Activated T-helper 2 cell treated with anti-CD3 and anti-CD28 coated beads, Interferon-gamma antibody, Interleukin-2, Interleukin-4, amounts not matched to agents 10 μg/mL and 5 μg/mL and 100 μg/mL, durations not matched to agents 14 hours and 24 hours and 36 hours (primary cell): ENCODE results near the gene KRT7. TPM values are rescaled to one million over a fixed set of nuclear protein-coding genes. Genes with fewer than 3 reads are reported as not detected.
A peak's percentile ranks its signal among the peaks of the same experiment; 100 is the strongest.

Experiments used
- DNase-seq: peaks from one replicate; pipeline ENCODE4 v3.0.0; 2021; ENCODE audit warnings: low spot score
- H3K27ac Mint-ChIP-seq: one replicate; pipeline ENCODE4 v1.8.0; 2021; ENCODE audit warnings: mixed read lengths
- H3K27me3 Mint-ChIP-seq: one replicate; pipeline ENCODE4 v1.8.0; 2021; ENCODE audit warnings: low read depth, mixed read lengths
- H3K36me3 Mint-ChIP-seq: one replicate; pipeline ENCODE4 v1.8.0; 2021; ENCODE audit warnings: low read depth, mixed read lengths
- H3K4me1 Mint-ChIP-seq: one replicate; pipeline ENCODE4 v1.8.0; 2021; ENCODE audit warnings: low read depth, mixed read lengths
- H3K4me3 Mint-ChIP-seq: one replicate; pipeline ENCODE4 v1.8.0; 2021; ENCODE audit warnings: low read depth, mild to moderate bottlenecking, moderate library complexity, mixed read lengths
- H3K9me3 Mint-ChIP-seq: one replicate; pipeline ENCODE4 v1.8.0; 2021; ENCODE audit warnings: mixed read lengths
- intact Hi-C: fragments of 100-400 bp; cut with micrococcal nuclease; formaldehyde crosslinking; loops from one replicate; pipeline ENCODE4 v1.15.1; 2023
- total RNA-seq: library from RNA; stranded (reverse); gene quantifications from 2 replicates; pipeline ENCODE4 v1.2.3, GENCODE V29; 2022

Gene KRT7
- total RNA-seq, 1 donor from 2014 or later: 4.2 TPM

- Mint-ChIP-seq H3K27ac (no peak overlapping the region), H3K36me3 (no peaks in the 10 kb centered on the region), H3K27me3 (peaks cover 35% of the 10 kb centered on the region), H3K4me3 (no peak overlapping the region), H3K9me3 (no peaks in the 10 kb centered on the region), H3K4me1 (peaks cover 4% of the 10 kb centered on the region)
- intact Hi-C loops: loop anchor here (5.0 kb wide), 1 partner anchor 56 kb away; no protein-coding TSS in a partner anchor
- no peak for DNase-seq
These were observed 11.8 kb upstream of the KRT7 start for GRCh38 chr12:52221070-52221781.

GRCh38 chr12:52221912-52222457 lies 11.1 kb upstream of the KRT7 start:
- no peak overlapping the region for H3K27ac Mint-ChIP-seq
- H3K4me3 Mint-ChIP-seq: no peak overlapping the region
- no peaks in the 10 kb centered on the region for H3K36me3 Mint-ChIP-seq
- H3K4me1 Mint-ChIP-seq: peaks cover 4% of the 10 kb centered on the region
- H3K27me3 Mint-ChIP-seq: peaks cover 43% of the 10 kb centered on the region
- peak; percentile 58 for DNase-seq
- no peaks in the 10 kb centered on the region for H3K9me3 Mint-ChIP-seq
- intact Hi-C loops: loop anchor here (1.0 to 5.0 kb wide), 2 partner anchors 22 to 55 kb away; no protein-coding TSS in a partner anchor

GRCh38 chr12:52222692-52223091 lies 10.4 kb upstream of the KRT7 start:
- Mint-ChIP-seq H3K4me1 (peaks cover 4% of the 10 kb centered on the region), H3K27me3 (peaks cover 46% of the 10 kb centered on the region), H3K4me3 (no peak overlapping the region), H3K36me3 (no peaks in the 10 kb centered on the region), H3K9me3 (no peaks in the 10 kb centered on the region), H3K27ac (no peak overlapping the region)
- intact Hi-C loops: loop anchor here (1.0 to 5.0 kb wide), 2 partner anchors 22 to 55 kb away; no protein-coding TSS in a partner anchor
- DNase-seq: no peak

- intact Hi-C loops: loop anchor here (5.0 kb wide), 1 partner anchor 54 kb away; no protein-coding TSS in a partner anchor
- no peak for DNase-seq
- no peak overlapping the region for H3K4me3 Mint-ChIP-seq
- H3K36me3 Mint-ChIP-seq: no peaks in the 10 kb centered on the region
- no peak overlapping the region for H3K27ac Mint-ChIP-seq
- no peaks in the 10 kb centered on the region for H3K9me3 Mint-ChIP-seq
- peaks cover 50% of the 10 kb centered on the region for H3K27me3 Mint-ChIP-seq
- H3K4me1 Mint-ChIP-seq: peaks cover 4% of the 10 kb centered on the region
These were observed 9.5 kb upstream of the KRT7 start for GRCh38 chr12:52223406-52224039.

- H3K4me3 Mint-ChIP-seq: no peak overlapping the region
- peaks cover 4% of the 10 kb centered on the region for H3K4me1 Mint-ChIP-seq
- intact Hi-C loops: loop anchor here (5.0 kb wide), 1 partner anchor 53 kb away; no protein-coding TSS in a partner anchor
- H3K27ac Mint-ChIP-seq: no peak overlapping the region
- peaks cover 50% of the 10 kb centered on the region for H3K27me3 Mint-ChIP-seq
- H3K36me3 Mint-ChIP-seq: no peaks in the 10 kb centered on the region
- H3K9me3 Mint-ChIP-seq: no peaks in the 10 kb centered on the region
- no peak for DNase-seq
These were observed 8.9 kb upstream of the KRT7 start for GRCh38 chr12:52224151-52224550.

- intact Hi-C loops: no loop called here
- H3K27ac Mint-ChIP-seq: no peak overlapping the region
- no peaks in the 10 kb centered on the region for H3K36me3 Mint-ChIP-seq
- peaks cover 4% of the 10 kb centered on the region for H3K4me1 Mint-ChIP-seq
- peaks cover 53% of the 10 kb centered on the region for H3K27me3 Mint-ChIP-seq
- no peaks in the 10 kb centered on the region for H3K9me3 Mint-ChIP-seq
- no peak overlapping the region for H3K4me3 Mint-ChIP-seq
- DNase-seq: no peak
These were observed 7.3 kb upstream of the KRT7 start for GRCh38 chr12:52225752-52226151.

GRCh38 chr12:52226446-52226845 lies 6.6 kb upstream of the KRT7 start:
- Mint-ChIP-seq H3K4me3 (no peak overlapping the region), H3K4me1 (peaks cover 4% of the 10 kb centered on the region), H3K36me3 (no peaks in the 10 kb centered on the region), H3K27ac (no peak overlapping the region), H3K9me3 (no peaks in the 10 kb centered on the region), H3K27me3 (peaks cover 52% of the 10 kb centered on the region)
- no peak for DNase-seq
- intact Hi-C loops: no loop called here

GRCh38 chr12:52227606-52228166 lies 5.4 kb upstream of the KRT7 start:
- intact Hi-C loops: no loop called here
- Mint-ChIP-seq H3K36me3 (no peaks in the 10 kb centered on the region), H3K27me3 (peaks cover 64% of the 10 kb centered on the region), H3K9me3 (no peaks in the 10 kb centered on the region), H3K4me3 (no peak overlapping the region), H3K4me1 (no peaks in the 10 kb centered on the region), H3K27ac (no peak overlapping the region)
- no peak for DNase-seq

- no peaks in the 10 kb centered on the region for H3K9me3 Mint-ChIP-seq
- H3K4me3 Mint-ChIP-seq: no peak overlapping the region
- intact Hi-C loops: no loop called here
- H3K27me3 Mint-ChIP-seq: peaks cover 63% of the 10 kb centered on the region
- H3K36me3 Mint-ChIP-seq: no peaks in the 10 kb centered on the region
- no peaks in the 10 kb centered on the region for H3K4me1 Mint-ChIP-seq
- no peak overlapping the region for H3K27ac Mint-ChIP-seq
- no peak for DNase-seq
These were observed 4.7 kb upstream of the KRT7 start for GRCh38 chr12:52228366-52228765.

GRCh38 chr12:52228931-52229330 lies 4.1 kb upstream of the KRT7 start:
- Mint-ChIP-seq H3K4me3 (no peak overlapping the region), H3K36me3 (no peaks in the 10 kb centered on the region), H3K27ac (no peak overlapping the region), H3K27me3 (peaks cover 63% of the 10 kb centered on the region), H3K4me1 (no peaks in the 10 kb centered on the region), H3K9me3 (no peaks in the 10 kb centered on the region)
- intact Hi-C loops: no loop called here
- no peak for DNase-seq

GRCh38 chr12:52229836-52230343 lies 3.2 kb upstream of the KRT7 start:
- intact Hi-C loops: no loop called here
- no peaks in the 10 kb centered on the region for H3K4me1 Mint-ChIP-seq

GRCh38 chr12:52230364-52231281 lies 2.4 kb upstream of the KRT7 start:
- intact Hi-C loops: no loop called here

More at GRCh38 chr12:52229836-52230343, 3.2 kb upstream of the KRT7 start:
- Mint-ChIP-seq H3K9me3 (no peaks in the 10 kb centered on the region), H3K27ac (no peak overlapping the region), H3K4me3 (no peak overlapping the region), H3K27me3 (peaks cover 62% of the 10 kb centered on the region), H3K36me3 (no peaks in the 10 kb centered on the region)
- DNase-seq: no peak

More at GRCh38 chr12:52230364-52231281, 2.4 kb upstream of the KRT7 start:
- Mint-ChIP-seq H3K4me3 (no peak overlapping the region), H3K36me3 (no peaks in the 10 kb centered on the region), H3K27ac (no peak overlapping the region), H3K4me1 (no peaks in the 10 kb centered on the region), H3K27me3 (peaks cover 61% of the 10 kb centered on the region), H3K9me3 (no peaks in the 10 kb centered on the region)
- no peak for DNase-seq
